ENCODE measurements around the gene PLD4.

PLD4 gene

GRCh38 chr14:104967386-104968152 is 42.9 kb downstream of the PLD4 start:
- no peak for TF ChIP-seq CTCF (conservative IDR thresholded peaks at IDR 0.05)
- H3K27ac ChIP-seq: no peak overlapping the region

- TF ChIP-seq CTCF (conservative IDR thresholded peaks at IDR 0.05): no peak
- no peak overlapping the region for H3K27ac ChIP-seq
Observed at GRCh38 chr14:104968153-104968527, 43.5 kb downstream of the PLD4 start.

- peak; percentile 30 for TF ChIP-seq CTCF (conservative IDR thresholded peaks at IDR 0.05)
- H3K27ac ChIP-seq: no peak overlapping the region
Observed at GRCh38 chr14:104968541-104969401, 44.1 kb downstream of the PLD4 start.

DNA sequence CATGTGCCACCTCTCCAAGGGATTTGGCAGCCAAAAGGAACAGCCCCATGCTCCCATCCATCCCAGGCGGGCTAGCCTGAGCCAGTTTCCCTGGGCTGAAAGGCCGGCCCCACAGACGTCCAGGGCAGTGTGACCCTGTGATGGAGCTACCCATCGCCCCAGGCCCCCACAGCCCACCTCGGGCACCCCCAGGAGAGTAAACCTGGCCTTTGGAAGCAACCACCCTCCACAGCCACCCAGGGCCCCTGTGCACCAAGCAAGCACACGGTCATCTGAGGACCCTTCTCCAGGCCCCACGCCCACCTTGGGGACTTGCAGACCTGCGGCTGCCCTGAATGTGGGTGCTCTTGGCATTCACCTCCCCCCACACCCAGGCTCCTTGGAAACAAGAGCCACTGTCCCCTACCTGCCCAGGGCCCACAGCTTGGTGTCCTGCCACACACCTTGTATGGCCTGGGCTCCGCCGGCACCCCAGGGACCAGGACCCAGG is 45.1 kb downstream of the PLD4 start:
- no peak overlapping the region for H3K27ac ChIP-seq

DNA sequence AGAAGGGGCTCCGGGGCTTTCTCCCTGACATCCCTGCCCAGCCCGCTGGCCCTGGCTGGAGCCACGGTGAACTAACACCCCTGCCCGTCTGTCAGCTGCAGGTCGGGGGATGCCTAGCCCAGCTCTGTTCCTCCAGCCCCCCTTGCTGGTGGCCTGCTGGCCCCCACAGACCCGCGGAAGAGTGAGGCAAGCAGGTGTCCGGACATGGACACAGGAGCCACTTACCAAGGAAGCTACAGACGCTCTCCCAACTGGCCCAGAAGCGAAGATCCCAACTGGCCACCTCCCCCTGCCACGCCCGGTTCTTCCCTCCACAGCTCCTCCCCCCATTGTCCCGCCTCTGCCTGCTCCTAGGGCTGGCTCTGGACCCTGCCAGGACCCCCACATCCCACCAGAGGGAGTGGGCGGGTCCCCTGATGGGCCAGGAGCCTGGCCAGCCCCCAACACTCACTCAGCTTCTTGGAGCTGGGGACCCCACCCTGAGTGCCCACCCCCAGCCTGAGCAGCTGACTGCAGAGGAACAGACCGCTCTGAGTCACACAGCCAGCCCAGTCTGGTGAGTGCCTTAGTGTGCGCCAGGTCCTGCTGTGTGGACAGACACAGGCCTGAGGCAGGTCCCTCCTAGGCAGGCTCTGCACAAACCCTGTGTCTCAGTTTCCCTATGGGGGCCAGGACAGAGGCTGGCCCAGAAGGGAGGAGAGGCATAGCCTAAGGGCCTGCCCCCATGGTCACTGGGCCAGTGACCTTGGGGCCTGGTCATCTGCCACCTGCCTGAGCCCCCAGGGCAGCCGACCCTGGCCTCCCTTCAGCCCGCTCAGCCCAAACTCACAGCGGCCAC is 45.8 kb downstream of the PLD4 start:
- no peak overlapping the region for H3K27ac ChIP-seq
- TF ChIP-seq CTCF (conservative IDR thresholded peaks at IDR 0.05): no peak

More for the DNA sequence above, 45.1 kb downstream of the PLD4 start:
- TF ChIP-seq CTCF (conservative IDR thresholded peaks at IDR 0.05): no peak

DNA sequence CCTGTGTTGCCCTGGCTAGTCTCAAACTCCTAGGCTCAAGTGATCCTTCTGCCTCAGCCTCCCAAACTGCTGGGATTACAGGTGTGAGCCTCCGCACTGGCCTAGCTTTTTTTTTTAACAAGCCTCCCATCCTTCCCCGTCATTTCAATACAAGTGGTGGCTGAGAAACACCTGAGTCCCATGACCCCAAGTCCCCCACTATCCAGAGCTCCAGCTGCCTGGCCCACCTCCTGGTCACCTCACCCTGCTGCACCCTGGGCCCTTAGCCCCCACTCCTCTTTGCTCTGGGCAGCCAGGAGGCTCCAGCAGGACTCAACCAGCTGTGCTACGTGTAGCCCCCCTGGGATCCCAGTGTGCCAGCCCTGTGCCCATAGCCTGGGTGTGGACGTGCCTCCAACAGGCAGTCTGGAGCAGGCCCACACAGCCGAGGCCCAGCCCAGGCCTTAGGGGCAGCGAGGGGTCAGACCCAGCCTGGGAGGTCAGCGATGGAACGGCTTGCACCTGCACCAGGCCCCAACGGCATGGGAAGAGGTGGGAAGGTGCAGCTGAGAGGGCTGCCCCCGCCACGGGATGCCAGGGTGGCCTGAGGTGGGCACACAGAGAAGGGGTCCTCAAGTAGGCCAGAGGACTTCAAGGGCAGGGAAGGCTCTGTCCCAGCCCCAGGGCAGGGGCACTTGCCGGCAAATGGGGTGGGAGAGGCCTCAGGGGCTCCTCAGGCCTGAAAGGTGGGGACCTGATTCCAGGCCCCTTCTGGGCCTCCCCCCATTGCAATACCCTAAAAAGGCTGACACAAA is 47.0 kb downstream of the PLD4 start:
- TF ChIP-seq CTCF (conservative IDR thresholded peaks at IDR 0.05): no peak
- H3K27ac ChIP-seq: no peak overlapping the region

Data from VCaP (cell line).